Caco-2 (cell line): ENCODE results near the gene FNDC11. TPM values are rescaled to one million over a fixed set of nuclear protein-coding genes. Genes with fewer than 3 reads are reported as not detected.

Experiments used
- BruUV-seq: library from RNA; stranded (reverse); fragments of 400-500 nt; replicated peaks from 2 replicates; lab custom pipeline; 2021; lab: Mats Ljungman, UMichigan
- CTCF ChIA-PET: fragments of 300-600 bp; sonication (Branson Sonifier 250); formaldehyde crosslinking; loops from one replicate; lab custom pipeline; 2022; ENCODE audit warnings: antibody characterized with exemption; lab: Charles Lee
- POLR2A ChIA-PET: fragments of 300-600 bp; sonication (Branson Sonifier 250); formaldehyde crosslinking; loops from one replicate; lab custom pipeline; 2022; ENCODE audit warnings: antibody characterized with exemption; lab: Charles Lee
- DNase-seq, 2 experiments: peaks; one replicate each; pipeline versions ENCODE4 v3.0.0 to v3.0.0-alpha.2; 2020 to 2022
- H3K27me3 ChIP-seq: replicated peaks from 2 replicates; pipeline ENCODE4 v1.6.0; 2011; ENCODE audit warnings: low read length; ENCODE audit not compliant: control insufficient read depth, insufficient read depth
- H3K36me3 ChIP-seq: 2 replicates; pipeline ENCODE4 v1.5.1; 2011; ENCODE audit warnings: low read length; ENCODE audit not compliant: control insufficient read depth, insufficient read depth
- H3K4me1 ChIP-seq: fragments of 250-450 bp; sonication (Bioruptor Pico); 2 replicates; pipeline ENCODE4 v1.5.1; 2020; ENCODE audit warnings: mild to moderate bottlenecking
- H3K4me3 ChIP-seq: 2 replicates; pipeline ENCODE4 v1.5.1; 2011; ENCODE audit warnings: low read depth, mild to moderate bottlenecking, control low read depth, low read length
- H3K9me3 ChIP-seq: fragments of 250-450 bp; sonication (Bioruptor Pico); 2 replicates; pipeline ENCODE4 v1.5.1; 2020; ENCODE audit warnings: mild to moderate bottlenecking, moderate library complexity
- H3K27ac Mint-ChIP-seq: one replicate; pipeline ENCODE4 v1.8.0; 2022; ENCODE audit warnings: mixed read lengths; ENCODE audit not compliant: unreplicated experiment
- H3K27me3 Mint-ChIP-seq: one replicate; pipeline ENCODE4 v1.8.0; 2022; ENCODE audit warnings: mixed read lengths; ENCODE audit not compliant: insufficient read depth, unreplicated experiment
- H3K36me3 Mint-ChIP-seq: one replicate; pipeline ENCODE4 v1.8.0; 2022; ENCODE audit warnings: mild to moderate bottlenecking, mixed read lengths; ENCODE audit not compliant: insufficient read depth, unreplicated experiment
- H3K4me1 Mint-ChIP-seq: one replicate; pipeline ENCODE4 v1.8.0; 2022; ENCODE audit warnings: low read depth, mixed read lengths; ENCODE audit not compliant: unreplicated experiment
- H3K4me3 Mint-ChIP-seq: one replicate; pipeline ENCODE4 v1.8.0; 2022; ENCODE audit warnings: mild to moderate bottlenecking, moderate library complexity, mixed read lengths; ENCODE audit not compliant: unreplicated experiment
- H3K9me3 Mint-ChIP-seq: one replicate; pipeline ENCODE4 v1.8.0; 2022; ENCODE audit warnings: mixed read lengths; ENCODE audit not compliant: unreplicated experiment
- intact Hi-C: fragments of 100-400 bp; cut with micrococcal nuclease; formaldehyde crosslinking; loops from one replicate; pipeline ENCODE4 v1.10.0; 2022; ENCODE audit not compliant: unreplicated experiment
- total RNA-seq: library from RNA; stranded (reverse); gene quantifications from 2 replicates; pipeline ENCODE4 v1.2.3, GENCODE V29; 2022
- TF ChIP-seq, protein P1 (sequence below), 2 experiments: fragments of 200-600 bp in 1 of 2; IDR thresholded peaks; 1 replicate in 1 of 2; 2 replicates in 1 of 2; pipeline versions ENCODE4 v1.5.1 to v1.8.0; 2011 to 2022; ENCODE audit warnings: antibody characterized with exemption in 1 of 2, control low read depth in 1 of 2, inconsistent platforms in 1 of 2, low read depth in 1 of 2, low read length in 1 of 2, mild to moderate bottlenecking in 1 of 2, moderate library complexity in 1 of 2; ENCODE audit not compliant: insufficient read depth in 1 of 2, severe bottlenecking in 1 of 2, unreplicated experiment in 1 of 2

Gene FNDC11
- total RNA-seq, 1 experiment from 2014 or later = not detected

DNA sequence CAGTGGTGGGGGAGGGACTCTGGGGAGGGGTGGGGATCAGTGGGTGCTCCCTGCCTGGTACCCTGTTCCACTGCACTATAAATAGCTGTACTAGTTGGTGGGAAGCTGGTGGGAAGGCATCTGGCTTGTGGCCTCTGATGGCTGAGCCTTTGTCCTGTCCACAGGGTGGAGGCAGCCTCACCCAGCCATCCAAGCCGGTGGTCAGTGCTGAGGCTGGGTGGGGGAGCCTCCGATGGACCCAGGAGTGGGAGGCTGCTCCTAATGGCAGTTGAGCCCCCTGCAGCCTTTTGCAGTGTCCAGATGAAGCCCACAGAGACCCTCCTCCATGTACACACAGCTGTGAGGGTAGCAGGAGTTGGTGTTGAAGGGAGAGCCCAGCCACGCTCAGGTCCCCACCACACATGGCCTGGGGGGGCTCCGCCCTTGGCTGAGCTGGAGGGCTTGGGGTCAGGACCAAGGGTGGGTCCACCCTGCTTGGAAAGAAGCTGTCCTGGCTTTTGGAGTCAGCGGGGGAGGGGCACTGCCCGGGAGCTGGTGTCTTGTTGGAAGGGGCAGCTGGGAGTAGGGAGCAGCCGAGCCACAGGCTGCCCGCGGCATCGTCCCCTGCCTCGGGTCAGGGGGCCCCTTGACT, 30.9 kb upstream of the FNDC11 start:
- TF ChIP-seq, protein P1, sequence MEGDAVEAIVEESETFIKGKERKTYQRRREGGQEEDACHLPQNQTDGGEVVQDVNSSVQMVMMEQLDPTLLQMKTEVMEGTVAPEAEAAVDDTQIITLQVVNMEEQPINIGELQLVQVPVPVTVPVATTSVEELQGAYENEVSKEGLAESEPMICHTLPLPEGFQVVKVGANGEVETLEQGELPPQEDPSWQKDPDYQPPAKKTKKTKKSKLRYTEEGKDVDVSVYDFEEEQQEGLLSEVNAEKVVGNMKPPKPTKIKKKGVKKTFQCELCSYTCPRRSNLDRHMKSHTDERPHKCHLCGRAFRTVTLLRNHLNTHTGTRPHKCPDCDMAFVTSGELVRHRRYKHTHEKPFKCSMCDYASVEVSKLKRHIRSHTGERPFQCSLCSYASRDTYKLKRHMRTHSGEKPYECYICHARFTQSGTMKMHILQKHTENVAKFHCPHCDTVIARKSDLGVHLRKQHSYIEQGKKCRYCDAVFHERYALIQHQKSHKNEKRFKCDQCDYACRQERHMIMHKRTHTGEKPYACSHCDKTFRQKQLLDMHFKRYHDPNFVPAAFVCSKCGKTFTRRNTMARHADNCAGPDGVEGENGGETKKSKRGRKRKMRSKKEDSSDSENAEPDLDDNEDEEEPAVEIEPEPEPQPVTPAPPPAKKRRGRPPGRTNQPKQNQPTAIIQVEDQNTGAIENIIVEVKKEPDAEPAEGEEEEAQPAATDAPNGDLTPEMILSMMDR (IDR thresholded peaks at IDR 0.05; ENCODE audit: insufficient read depth in 1 of 2, low read depth in 1 of 2, low read length in 1 of 2, severe bottlenecking in 1 of 2, unreplicated experiment in 1 of 2) = no peak

DNA sequence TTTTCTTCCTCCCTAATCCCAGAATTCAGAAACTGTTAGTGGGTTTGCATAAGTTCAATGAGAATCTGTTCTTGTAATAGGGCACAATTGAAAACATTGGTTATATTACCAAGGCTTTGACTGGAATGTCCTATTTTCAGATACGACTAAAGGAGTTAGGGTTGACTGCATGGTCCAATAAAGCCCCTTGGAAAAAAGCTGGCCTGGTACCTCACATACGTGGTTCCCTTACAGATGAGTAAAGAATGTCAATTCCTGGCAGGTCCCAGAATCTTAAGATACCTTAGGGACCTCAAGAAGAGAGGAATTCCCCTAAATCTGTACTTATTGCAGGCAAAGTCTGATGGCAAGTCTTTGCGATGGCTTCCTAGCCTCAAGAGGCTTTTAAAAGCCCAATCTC, 28.8 kb upstream of the FNDC11 start:
- H3K27me3 ChIP-seq = no peaks in the 10 kb centered on the region
- POLR2A ChIA-PET = interaction anchor here (0.8 kb wide), 1 partner anchor 432 kb away, joined by 3 read pairs; no protein-coding TSS in a partner anchor
- no TSS peak for BruUV-seq
- Mint-ChIP-seq H3K27me3 (no peaks in the 10 kb centered on the region), H3K9me3 (no peaks in the 10 kb centered on the region), H3K36me3 (peaks cover 85% of the 10 kb centered on the region), H3K4me3 (no peak overlapping the region), H3K4me1 (no peaks in the 10 kb centered on the region), H3K27ac (no peak overlapping the region)
- CTCF ChIA-PET = interaction anchor here (0.6 to 1.0 kb wide), 2 partner anchors 12 to 30 kb away, joined by 3 to 4 read pairs; partner anchors contain the start of gene PTK6
- H3K36me3 ChIP-seq = peaks cover 19% of the 10 kb centered on the region
- no peak for DNase-seq
- intact Hi-C loops = no loop called here
- peaks cover 17% of the 10 kb centered on the region for H3K9me3 ChIP-seq
- no peak overlapping the region for H3K4me3 ChIP-seq
- peaks cover 10% of the 10 kb centered on the region for H3K4me1 ChIP-seq
- TF ChIP-seq, protein P1 (IDR thresholded peaks at IDR 0.05; ENCODE audit: insufficient read depth in 1 of 2, low read depth in 1 of 2, low read length in 1 of 2, severe bottlenecking in 1 of 2, unreplicated experiment in 1 of 2) = no peak

More for the DNA sequence above, 30.9 kb upstream of the FNDC11 start:
- H3K27ac Mint-ChIP-seq = peak overlapping the region; percentile 95
- Histone ChIP-seq H3K4me3 (no peak overlapping the region), H3K36me3 (peaks cover 19% of the 10 kb centered on the region), H3K27me3 (no peaks in the 10 kb centered on the region), H3K4me1 (peaks cover 14% of the 10 kb centered on the region), H3K9me3 (peaks cover 17% of the 10 kb centered on the region)
- ChIA-PET POLR2A (interaction anchor here (0.5 to 0.6 kb wide), 2 partner anchors 70 to 435 kb away, joined by 5 to 6 read pairs; no protein-coding TSS in a partner anchor), CTCF (no interaction called here)
- peak in 1 of 2 experiments; percentile 69 for DNase-seq
- no peaks in the 10 kb centered on the region for H3K27me3 Mint-ChIP-seq
- intact Hi-C loops = no loop called here
- H3K9me3 Mint-ChIP-seq = no peaks in the 10 kb centered on the region
- H3K4me1 Mint-ChIP-seq = no peaks in the 10 kb centered on the region
- BruUV-seq = no TSS peak
- H3K4me3 Mint-ChIP-seq = peak overlapping the region; percentile 92
- peaks cover 81% of the 10 kb centered on the region for H3K36me3 Mint-ChIP-seq

DNA sequence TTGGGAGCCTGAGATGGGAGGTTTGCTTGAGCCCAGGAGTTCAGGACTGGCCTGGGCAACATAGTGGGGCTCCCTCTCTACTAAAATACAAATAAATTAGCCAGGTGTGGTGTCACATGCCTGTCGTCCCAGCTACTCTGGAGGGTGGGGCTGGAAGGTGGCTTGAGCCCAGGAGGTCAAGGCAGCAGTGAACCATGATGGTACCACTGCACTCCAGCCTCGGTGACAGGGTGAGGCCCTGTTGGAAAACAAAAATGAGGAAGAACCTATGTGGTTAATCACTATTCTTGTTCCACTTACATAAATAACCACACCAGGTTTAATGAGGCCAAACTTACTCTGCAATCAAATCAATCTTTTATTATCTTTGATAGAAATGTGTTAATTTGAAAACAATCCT, 28.0 kb upstream of the FNDC11 start:
- Histone ChIP-seq H3K9me3 (peaks cover 17% of the 10 kb centered on the region), H3K27me3 (no peaks in the 10 kb centered on the region), H3K36me3 (peaks cover 19% of the 10 kb centered on the region), H3K4me3 (no peak overlapping the region), H3K4me1 (peaks cover 18% of the 10 kb centered on the region)
- no TSS peak for BruUV-seq
- ChIA-PET POLR2A (interaction anchor here (0.6 to 0.8 kb wide), 2 partner anchors 208 to 431 kb away, joined by 3 to 10 read pairs; no protein-coding TSS in a partner anchor), CTCF (interaction anchor here (0.7 to 1.0 kb wide), 2 partner anchors 11 to 49 kb away, joined by 3 read pairs; partner anchors contain the start of gene PTK6)
- intact Hi-C loops = no loop called here
- H3K4me1 Mint-ChIP-seq = no peaks in the 10 kb centered on the region
- H3K9me3 Mint-ChIP-seq = no peaks in the 10 kb centered on the region
- peak in 1 of 2 experiments; percentile 66 for DNase-seq
- H3K4me3 Mint-ChIP-seq = no peak overlapping the region
- H3K27ac Mint-ChIP-seq = no peak overlapping the region
- H3K36me3 Mint-ChIP-seq = peaks cover 83% of the 10 kb centered on the region
- H3K27me3 Mint-ChIP-seq = no peaks in the 10 kb centered on the region
- TF ChIP-seq, protein P1 (IDR thresholded peaks at IDR 0.05; ENCODE audit: insufficient read depth in 1 of 2, low read depth in 1 of 2, low read length in 1 of 2, severe bottlenecking in 1 of 2, unreplicated experiment in 1 of 2) = no peak
